WERI-Rb-1 (cell line): ENCODE data around the gene MAPK8IP2.

ENCODE experiments used
- DNase-seq: peaks from one replicate; pipeline ENCODE4 v3.0.0-alpha.2; 2020
- H3K27ac ChIP-seq: fragments of 250-450 bp; sonication (Bioruptor Pico); 2 replicates; pipeline ENCODE4 v1.5.1; 2020; ENCODE audit warnings: mild to moderate bottlenecking, moderate library complexity
- H3K27me3 ChIP-seq: fragments of 250-450 bp; sonication (Bioruptor Pico); 2 replicates; pipeline ENCODE4 v1.5.1; 2021; ENCODE audit warnings: mild to moderate bottlenecking, low read depth, moderate library complexity; ENCODE audit not compliant: insufficient read depth, severe bottlenecking
- H3K36me3 ChIP-seq: fragments of 250-450 bp; sonication (Bioruptor Pico); 2 replicates; pipeline ENCODE4 v1.5.1; 2020; ENCODE audit warnings: mild to moderate bottlenecking, moderate library complexity
- H3K4me3 ChIP-seq: 2 replicates; pipeline ENCODE4 v1.5.1; 2011; ENCODE audit warnings: low read depth, mild to moderate bottlenecking, control low read depth, low read length
- H3K9me3 ChIP-seq: fragments of 250-450 bp; sonication (Bioruptor Pico); 2 replicates; pipeline ENCODE4 v1.5.1; 2021; ENCODE audit warnings: mild to moderate bottlenecking, moderate library complexity; ENCODE audit not compliant: severe bottlenecking
- TF ChIP-seq, protein P1 (sequence below): IDR thresholded peaks from 2 replicates; pipeline ENCODE4 v1.5.1; 2011; ENCODE audit warnings: low read depth, mild to moderate bottlenecking, control low read depth, inconsistent platforms, low read length

Gene MAPK8IP2

DNA sequence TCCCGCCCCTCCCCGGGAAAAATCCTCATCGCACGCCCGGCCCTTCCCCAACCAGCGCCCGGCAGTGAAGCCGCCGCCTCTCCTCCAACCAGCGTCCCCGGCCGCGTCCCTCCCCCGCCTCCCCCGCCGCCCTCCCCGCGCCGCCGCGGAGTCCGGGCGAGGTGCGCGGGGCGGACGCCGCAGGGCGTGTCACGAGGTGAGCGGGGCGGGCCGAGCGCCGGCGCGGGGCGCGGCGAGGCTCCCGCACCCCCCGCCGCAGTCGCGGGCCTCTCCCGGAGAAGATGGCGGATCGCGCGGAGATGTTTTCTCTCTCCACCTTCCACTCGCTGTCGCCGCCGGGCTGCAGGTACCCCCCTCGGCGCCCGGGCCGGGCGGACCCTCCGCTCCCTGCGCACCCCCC is at the start of gene MAPK8IP2:
Gene MAPK8IP2, plus strand, starts transcription at position 256 of the 400 bp plus-strand sequence. Its CDS starts 26 bp downstream, at position 282.
- no peaks in the 10 kb centered on the region for H3K27me3 ChIP-seq
- peaks cover 43% of the 10 kb centered on the region for H3K36me3 ChIP-seq
- TF ChIP-seq, protein P1, sequence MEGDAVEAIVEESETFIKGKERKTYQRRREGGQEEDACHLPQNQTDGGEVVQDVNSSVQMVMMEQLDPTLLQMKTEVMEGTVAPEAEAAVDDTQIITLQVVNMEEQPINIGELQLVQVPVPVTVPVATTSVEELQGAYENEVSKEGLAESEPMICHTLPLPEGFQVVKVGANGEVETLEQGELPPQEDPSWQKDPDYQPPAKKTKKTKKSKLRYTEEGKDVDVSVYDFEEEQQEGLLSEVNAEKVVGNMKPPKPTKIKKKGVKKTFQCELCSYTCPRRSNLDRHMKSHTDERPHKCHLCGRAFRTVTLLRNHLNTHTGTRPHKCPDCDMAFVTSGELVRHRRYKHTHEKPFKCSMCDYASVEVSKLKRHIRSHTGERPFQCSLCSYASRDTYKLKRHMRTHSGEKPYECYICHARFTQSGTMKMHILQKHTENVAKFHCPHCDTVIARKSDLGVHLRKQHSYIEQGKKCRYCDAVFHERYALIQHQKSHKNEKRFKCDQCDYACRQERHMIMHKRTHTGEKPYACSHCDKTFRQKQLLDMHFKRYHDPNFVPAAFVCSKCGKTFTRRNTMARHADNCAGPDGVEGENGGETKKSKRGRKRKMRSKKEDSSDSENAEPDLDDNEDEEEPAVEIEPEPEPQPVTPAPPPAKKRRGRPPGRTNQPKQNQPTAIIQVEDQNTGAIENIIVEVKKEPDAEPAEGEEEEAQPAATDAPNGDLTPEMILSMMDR = no peak
- DNase-seq = peak; percentile 77
- H3K9me3 ChIP-seq = no peaks in the 10 kb centered on the region
- peak within 1 kb of the TSS; percentile 88 for H3K27ac ChIP-seq
- H3K4me3 ChIP-seq = peak within 1 kb of the TSS; percentile 89

DNA sequence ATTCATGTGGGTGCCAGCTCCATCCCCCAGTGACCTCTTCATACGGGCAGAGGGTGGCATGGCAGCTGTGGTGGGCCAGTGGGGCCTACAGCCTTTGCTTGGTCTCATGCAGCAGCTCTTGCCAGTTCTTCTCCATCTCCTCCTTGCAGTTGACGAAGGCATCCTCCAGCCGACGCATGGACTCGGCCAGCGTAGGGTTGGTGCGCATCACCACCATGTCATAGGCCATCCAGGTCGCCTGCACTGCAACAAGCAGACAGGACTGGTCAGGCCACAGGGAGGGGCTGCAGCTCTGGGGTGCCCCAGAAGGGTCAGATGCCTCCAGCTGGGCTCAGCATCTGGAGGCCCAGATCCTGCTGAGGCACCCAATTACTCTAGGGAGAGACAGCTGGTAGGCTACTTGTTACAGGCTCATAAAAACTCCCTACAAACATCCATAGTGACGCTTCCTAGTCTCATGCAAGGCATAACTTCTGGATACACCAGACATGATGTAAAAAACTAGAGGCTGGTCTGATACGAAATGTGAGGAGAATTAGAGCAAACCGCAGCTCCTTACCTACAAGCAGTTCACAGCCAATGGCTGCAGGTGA is 49.3 kb upstream of the MAPK8IP2 start:
- no peaks in the 10 kb centered on the region for H3K27me3 ChIP-seq
- no peak overlapping the region for H3K27ac ChIP-seq
- TF ChIP-seq, protein P1 = no peak
- DNase-seq = no peak
- H3K36me3 ChIP-seq = no peaks in the 10 kb centered on the region
- no peaks in the 10 kb centered on the region for H3K9me3 ChIP-seq
- no peak overlapping the region for H3K4me3 ChIP-seq

- TF ChIP-seq, protein P1 = no peak
- DNase-seq = no peak
- H3K27ac ChIP-seq = no peak overlapping the region
- H3K4me3 ChIP-seq = no peak overlapping the region
- no peaks in the 10 kb centered on the region for H3K36me3 ChIP-seq
- H3K27me3 ChIP-seq = no peaks in the 10 kb centered on the region
- H3K9me3 ChIP-seq = no peaks in the 10 kb centered on the region
These were observed 47.3 kb upstream of the MAPK8IP2 start for GRCh38 chr22:50553310-50553709.

DNA sequence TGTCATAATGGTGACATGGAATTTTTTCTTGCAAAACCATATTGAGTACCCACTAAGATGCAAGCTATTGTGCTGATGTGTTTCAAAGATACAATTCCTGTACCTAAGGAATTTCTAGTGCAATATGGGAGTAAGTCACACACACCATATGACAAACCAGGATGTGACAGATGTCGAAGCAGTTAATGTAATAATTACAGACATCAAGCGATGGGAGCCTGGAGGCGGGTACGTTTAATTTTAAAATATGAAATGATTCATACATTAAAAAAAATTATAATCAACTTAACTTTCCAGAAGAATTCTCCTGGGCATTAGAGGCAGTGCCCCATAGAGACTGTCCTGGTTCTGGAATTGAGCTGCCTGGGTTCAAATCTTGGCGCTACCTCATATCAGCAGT is 43.9 kb upstream of the MAPK8IP2 start:
- H3K36me3 ChIP-seq = no peaks in the 10 kb centered on the region
- H3K27ac ChIP-seq = no peak overlapping the region
- TF ChIP-seq, protein P1 = no peak
- DNase-seq = no peak
- no peaks in the 10 kb centered on the region for H3K27me3 ChIP-seq
- H3K4me3 ChIP-seq = no peak overlapping the region
- H3K9me3 ChIP-seq = no peaks in the 10 kb centered on the region

- DNase-seq = no peak
- TF ChIP-seq, protein P1 = no peak
- H3K4me3 ChIP-seq = no peak overlapping the region
- no peak overlapping the region for H3K27ac ChIP-seq
- no peaks in the 10 kb centered on the region for H3K27me3 ChIP-seq
- no peaks in the 10 kb centered on the region for H3K36me3 ChIP-seq
- H3K9me3 ChIP-seq = no peaks in the 10 kb centered on the region
These were observed 40.6 kb upstream of the MAPK8IP2 start for GRCh38 chr22:50560034-50560433.
